HEK293T (cell line): ENCODE measurements around the gene MYLK.

Source experiments
- BHLHE40 ChIP-seq: fragments of 450-650 bp; IDR thresholded peaks from 2 replicates; pipeline ENCODE4 v1.6.1; 2016; ENCODE audit warnings: mild to moderate bottlenecking, moderate library complexity, borderline replicate concordance
- SP1 ChIP-seq: fragments of 450-650 bp; IDR thresholded peaks from 2 replicates; pipeline ENCODE4 v1.6.1; 2017
- SUZ12 ChIP-seq: fragments of 450-650 bp; IDR thresholded peaks from 2 replicates; pipeline ENCODE4 v1.6.1; 2016; ENCODE audit warnings: mild to moderate bottlenecking
- ZNF384 ChIP-seq: fragments of 450-650 bp; IDR thresholded peaks from 2 replicates; pipeline ENCODE4 v1.6.1; 2016

GRCh38 chr3:123752228-123752627 is 131.9 kb downstream of the MYLK start:
- no peak for TF ChIP-seq BHLHE40
- TF ChIP-seq SP1: no peak
- TF ChIP-seq ZNF384: no peak
- no peak for TF ChIP-seq SUZ12
